Epidermal melanocyte (primary cell): ENCODE results near the gene BBS1.
"Not testable (repeated sequence)": the region's sequence is repeated elsewhere in the genome, so short reads cannot be mapped to it uniquely, and the experiment has no call there.

ENCODE experiments used
- DNase-seq: peaks from one replicate; pipeline ENCODE4 v3.0.0; 2011; ENCODE audit warnings: low spot score; ENCODE audit not compliant: insufficient read length

The BBS1 gene

DNA sequence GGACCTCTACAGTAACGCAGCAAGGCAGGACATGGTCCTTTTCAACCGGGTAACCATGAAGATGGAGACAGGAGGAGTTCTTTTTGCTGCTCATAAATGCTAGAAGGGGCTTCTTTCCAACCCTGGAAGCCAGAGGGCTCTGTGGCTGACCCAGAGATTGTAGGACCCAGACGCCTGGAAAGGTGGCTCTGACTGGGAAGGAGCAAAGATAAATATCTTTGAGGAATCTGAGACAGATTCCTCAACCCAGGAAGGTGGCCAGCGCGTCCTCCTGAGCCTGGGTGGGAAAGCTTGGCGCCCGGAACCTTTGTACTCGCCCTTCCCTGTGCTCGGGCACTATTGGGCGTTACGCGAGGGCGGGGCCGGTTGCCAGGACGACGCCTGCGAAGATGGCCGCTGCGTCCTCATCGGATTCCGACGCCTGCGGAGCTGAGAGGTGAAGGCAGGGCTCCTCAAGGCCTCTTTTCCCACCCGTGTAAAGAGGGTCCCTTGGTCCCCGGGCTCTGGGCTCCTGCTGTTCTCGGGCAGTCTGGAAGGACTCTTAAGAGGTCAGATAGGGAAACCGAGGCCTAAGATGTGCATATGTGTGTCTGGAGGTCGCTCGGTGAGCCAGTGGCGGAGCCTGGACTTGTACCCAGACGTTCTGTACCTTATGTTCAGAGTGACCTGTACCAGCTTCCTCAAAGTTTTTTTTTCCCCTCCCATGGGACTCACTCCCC lies at the start of gene BBS1:
TSS of gene BBS1 (plus strand) at position 365 of the 719 bp plus-strand sequence. CDS start at position 390, 25 bp downstream.
- peak; percentile 91 for DNase-seq

DNA sequence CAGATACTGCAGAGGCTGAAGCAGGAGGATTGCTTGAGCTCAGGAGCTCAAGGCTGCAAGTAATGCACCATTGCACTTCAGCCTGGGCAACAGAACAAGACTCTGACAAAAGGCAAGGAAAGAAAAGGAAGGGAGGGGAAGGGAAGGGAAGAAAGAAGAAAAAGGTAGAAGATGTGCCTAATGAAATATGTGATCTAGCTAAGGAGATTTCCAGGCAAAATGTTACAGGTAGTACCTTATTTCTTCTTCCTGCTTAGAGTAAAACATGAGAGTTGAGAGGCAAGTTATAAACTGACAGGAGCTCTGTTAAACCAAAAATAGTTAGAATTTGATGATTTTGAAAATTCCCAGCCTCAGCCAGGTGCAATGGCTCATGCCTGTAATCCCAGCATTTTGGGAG lies 48.4 kb upstream of the BBS1 start:
- no peak for DNase-seq

DNA sequence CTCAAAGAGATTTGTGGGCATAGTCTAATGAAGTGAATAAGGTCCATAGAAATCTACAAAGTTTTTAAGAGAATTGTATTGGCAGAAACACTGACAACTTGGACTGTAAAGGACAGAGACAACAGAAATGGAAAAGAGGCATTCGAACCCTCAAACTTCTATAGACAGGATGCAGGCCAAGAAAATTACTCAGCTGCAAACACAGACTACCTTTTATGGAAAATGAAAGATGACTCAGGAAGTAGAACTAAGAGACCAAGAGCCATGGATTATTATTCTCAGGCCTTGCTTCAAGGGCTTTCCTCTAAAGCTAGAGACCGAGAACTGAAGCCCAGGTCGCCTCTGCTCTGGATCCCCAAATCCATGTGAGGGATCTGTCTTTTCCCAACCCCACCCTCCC lies 47.5 kb upstream of the BBS1 start:
- no peak for DNase-seq

DNA sequence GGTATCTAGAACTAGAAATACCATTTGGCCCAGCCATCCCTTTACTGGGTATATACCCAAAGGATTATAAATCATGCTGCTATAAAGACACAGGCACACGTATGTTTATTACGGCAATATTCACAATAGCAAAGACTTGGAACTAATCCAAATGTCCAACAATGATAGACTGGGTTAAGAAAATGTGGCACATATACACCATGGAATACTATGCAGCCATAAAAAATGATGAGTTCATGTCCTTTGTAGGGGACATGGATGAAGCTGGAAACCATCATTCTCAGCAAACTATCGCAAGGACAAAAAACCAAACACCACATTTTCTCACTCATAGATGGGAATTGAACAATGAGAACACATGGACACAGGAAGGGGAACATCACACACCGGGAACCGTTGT lies 46.3 kb upstream of the BBS1 start:
- not testable (repeated sequence) for DNase-seq

DNA sequence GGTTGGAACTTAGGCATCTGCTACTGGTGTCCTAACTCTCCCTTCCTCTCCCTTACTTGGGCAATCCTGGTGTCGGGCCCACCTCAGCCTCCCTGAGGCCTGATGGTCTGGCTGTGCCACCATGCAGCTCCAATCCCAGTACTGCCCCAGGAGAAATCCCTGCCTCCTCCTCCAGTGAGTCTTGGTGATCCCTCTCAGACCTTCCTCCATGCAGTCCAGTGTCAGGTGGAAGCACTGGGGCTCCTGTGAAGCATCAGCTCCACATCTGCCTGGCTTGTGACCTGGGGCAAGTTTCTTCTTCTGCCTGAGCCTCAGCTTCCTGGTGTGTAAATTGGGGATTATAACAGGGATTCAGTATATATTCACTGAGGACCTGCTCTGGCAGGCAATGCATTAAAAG lies 45.5 kb upstream of the BBS1 start:
- no peak for DNase-seq

DNA sequence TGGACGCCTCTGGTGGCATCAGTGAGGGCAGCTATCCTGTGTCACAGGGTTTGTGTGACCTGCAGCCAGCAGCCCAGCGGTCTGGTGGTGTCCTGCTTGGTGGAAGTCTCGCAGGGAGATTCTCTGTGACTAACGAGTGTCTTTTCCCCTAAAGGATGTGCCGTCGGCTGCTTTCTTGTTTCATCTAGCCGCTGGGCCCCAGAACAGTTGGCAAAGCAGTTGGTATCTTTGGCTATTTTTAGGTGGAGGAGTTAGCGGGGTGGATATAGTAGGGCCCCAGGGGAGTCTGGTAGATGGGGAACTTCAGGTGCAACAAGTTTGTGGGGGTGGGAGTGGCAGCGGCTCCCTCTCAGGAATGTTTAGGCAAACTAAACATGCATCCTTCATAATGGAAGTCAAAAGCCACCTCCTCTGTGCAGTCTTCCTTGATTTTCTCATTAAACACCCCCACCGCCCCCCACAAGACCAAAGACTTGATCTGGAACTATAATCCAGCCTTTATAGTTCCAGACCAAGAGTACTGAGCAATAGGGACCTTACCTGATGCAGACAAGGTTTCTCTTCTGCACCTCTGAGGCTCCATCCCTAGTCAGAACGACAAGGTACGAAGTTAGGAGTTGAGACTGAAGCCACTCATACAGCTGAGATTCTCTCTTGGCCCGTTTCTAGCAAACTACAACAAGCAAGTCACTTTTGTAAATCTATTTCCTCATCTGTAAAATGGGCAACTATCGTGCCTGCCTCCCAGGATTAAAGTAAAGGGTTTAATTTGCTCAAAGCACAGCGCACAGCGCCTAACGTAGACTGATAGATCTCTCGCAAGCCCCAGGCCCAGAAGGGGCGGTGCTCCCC lies 44.8 kb upstream of the BBS1 start:
- DNase-seq: no peak

DNA sequence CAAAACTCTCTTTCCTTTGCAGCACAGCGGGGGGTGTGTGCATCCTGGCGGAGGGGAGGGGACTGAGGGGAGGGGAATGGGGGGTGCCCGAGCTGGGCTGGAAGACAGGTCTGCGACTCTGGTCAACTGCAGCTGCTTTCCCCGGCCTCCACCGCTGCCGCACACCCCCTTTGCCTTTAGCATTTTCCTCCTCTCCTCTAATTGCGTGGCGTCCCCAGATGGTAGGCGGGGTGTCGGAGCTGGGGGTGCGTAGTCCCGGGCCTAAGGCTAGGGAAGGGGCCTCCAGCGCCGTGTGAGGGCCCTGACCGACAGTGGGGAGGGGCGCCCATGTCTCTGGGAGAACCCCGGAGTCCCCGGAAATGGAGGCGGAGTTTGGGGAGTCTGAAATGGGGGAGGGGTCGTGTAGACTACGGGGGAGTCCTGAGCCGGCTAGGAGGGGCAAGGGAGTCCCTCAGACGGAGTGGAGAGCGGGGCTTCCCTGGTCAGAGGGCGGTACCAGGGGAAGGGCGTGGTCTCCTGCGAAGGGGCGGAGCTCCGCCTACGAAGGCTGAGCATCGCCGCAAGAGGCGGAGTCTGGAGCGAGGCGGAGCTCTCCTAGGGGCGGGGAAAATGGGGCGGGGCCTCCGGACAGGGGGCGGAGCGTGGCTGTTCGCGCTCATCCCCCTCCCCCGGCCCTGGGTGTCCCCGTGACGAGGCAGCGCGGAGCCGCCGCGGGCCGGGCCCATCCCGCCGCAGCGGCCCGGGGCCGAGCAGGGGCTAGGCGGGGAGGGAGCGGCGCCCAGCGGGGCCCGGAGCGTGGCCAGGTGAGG lies 44.0 kb upstream of the BBS1 start, which contains the start of gene PELI3:
TSS of gene PELI3 (plus strand) at position 681 of the 809 bp plus-strand sequence. CDS start 1,224 bp downstream, outside the sequence.
- DNase-seq: peak; percentile 94

DNA sequence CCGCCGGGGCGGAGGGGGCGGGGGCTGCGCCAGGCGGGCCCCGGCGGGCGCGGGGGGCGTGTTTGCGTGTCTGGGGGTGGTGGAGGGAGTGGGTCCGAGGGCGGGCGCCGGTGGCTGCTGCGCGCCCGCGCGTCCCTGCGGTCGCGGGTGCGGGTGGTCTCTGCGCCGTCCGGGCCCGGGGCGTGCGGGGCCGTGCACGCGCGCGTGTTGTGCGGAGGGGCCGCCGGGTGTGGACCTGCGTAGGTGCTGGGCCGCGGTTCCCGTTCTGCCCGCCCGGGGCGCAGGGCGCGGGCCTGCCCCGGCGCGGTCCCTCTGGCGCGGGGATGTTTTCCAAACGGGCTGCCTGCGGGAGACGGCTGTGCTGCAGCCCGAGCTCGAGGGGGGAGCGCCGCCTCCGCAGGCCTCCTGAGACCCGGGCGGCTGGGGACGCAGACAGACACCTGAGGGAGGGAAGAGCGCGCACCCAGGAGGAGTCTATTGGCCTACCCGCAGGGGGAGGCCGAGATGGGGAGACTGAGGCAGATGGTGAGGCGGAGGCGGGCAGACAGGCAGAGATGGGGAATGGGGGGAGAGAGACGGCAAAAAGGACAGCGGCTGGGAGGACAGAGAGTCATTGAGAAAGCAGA lies 43.3 kb upstream of the BBS1 start:
- DNase-seq: no peak

DNA sequence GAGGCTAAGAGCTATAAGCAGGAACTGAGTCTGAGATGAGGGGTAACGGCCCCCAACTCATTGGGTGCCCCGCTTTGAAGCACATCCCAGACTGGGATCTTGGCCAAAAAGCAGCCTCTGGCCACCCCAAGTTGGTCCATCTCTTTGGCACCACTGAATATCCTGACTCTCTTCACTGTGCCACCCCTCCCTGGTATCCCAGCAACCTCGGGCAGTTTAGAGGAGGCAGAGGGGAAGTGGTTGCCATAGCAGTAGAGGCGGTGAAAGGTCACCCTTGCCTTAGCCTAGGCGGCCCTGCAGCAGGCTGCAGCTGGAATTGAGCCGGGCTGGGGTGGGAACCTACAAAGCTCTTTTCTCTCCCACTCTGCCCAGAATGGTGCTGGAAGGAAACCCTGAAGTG lies 42.7 kb upstream of the BBS1 start:
- no peak for DNase-seq

DNA sequence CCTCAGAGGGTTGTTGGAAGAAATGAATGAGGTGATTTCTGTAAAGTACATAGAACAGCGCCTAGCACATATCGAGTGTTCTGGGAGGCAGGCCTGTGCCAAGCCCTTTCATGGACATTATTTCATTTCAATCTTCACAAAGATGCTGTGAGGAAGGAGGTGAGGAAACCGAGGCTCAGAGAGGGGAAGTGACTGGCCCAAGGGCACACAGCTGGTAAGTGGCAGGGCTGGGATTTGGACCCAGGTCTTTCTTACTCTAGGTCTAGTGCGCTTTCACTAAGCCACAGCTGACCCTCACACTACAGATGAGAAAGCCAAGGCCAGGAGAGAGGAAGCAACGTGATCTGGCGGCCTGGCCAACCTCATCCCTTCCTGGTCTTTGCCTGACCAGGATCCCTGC lies 41.7 kb upstream of the BBS1 start:
- no peak for DNase-seq

DNA sequence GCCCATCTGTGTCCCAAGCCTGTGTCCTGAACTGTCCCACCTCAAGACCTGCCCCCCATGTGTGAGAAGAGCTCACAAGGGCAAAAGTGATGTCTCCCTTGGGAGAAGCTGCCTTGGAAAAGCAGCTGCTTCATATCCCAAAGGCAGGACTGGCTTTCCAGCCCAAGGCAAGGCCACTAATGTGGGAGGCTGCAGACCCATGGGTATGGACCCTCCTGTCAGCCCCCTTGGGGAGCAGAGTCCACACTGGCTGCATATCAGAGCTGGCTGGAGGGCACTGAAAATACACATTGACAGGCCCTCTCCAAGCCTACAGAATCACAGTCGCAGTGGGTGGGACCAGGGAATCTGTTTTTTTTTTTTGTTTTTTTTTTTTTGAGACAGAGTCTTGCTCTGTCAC lies 41.0 kb upstream of the BBS1 start:
- DNase-seq: no peak

DNA sequence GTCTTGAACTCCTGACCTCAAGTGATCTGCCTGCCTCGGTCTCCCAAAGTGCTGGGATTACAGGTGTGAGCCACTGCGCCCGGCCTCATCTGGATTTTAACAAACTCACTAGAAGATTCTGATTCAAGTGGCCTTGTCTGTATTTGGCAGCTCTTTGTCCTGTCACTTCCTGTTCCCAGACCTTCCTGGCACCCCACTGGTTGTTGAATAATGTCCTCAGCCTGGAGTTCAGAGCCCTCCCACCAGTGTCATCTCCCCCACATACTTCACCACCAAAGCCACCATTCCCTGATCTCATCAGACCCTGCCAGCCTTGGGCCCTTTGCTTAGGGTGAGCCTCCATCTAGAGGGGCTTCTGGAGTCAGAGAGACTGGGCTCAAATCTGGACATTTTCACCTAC lies 40.4 kb upstream of the BBS1 start:
- no peak for DNase-seq

DNA sequence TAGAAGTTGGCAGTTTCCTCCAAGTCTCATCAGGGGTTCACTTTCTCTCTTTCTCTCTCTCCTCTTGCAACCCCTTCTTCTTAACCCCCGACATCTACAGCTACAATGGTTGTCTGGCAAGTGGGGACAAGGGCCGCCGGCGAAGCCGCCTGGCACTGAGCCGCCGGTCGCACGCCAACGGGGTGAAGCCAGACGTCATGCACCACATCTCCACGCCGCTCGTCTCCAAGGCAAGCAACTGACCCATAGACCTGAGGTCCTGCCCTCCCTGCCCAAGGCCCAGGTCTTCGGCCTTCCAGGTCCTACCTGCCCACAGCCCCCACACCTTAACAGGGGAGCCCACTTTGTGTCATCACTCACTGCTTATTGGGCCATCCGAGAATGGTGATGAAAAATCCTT lies 39.3 kb upstream of the BBS1 start:
- DNase-seq: no peak

DNA sequence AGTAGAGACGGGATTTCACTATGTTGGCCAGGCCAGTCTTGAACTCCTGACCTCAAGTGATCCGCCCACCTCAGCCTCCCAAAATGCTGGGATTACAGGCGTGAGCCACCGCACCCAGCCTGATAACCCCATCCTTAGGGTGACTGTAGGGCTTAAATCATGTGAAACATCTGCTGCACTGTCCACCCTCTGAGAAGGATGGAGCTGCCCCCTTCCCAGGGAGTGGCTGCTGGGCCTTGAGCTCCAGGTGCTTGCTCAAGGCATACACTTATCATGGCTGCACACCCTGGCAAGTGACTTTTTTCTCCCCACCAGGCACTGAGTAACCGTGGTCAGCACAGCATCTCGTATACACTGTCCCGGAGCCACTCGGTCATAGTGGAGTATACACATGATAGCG lies 38.4 kb upstream of the BBS1 start:
- DNase-seq: no peak

DNA sequence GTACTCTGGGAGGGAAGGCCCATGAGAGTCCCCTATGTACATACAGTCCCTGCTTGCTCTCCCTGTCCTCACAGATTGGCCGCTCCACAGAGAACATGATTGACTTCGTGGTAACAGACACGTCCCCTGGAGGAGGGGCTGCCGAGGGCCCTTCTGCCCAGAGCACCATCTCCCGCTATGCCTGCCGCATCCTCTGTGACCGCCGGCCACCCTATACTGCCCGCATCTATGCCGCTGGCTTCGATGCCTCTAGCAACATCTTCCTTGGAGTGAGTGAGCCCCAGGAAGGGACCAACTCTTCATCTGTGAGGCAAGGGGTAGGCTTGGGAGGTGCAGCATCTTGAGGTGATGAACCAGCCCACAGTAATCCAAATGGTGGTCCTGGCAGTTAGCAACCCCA lies 37.3 kb upstream of the BBS1 start:
- no peak for DNase-seq

DNA sequence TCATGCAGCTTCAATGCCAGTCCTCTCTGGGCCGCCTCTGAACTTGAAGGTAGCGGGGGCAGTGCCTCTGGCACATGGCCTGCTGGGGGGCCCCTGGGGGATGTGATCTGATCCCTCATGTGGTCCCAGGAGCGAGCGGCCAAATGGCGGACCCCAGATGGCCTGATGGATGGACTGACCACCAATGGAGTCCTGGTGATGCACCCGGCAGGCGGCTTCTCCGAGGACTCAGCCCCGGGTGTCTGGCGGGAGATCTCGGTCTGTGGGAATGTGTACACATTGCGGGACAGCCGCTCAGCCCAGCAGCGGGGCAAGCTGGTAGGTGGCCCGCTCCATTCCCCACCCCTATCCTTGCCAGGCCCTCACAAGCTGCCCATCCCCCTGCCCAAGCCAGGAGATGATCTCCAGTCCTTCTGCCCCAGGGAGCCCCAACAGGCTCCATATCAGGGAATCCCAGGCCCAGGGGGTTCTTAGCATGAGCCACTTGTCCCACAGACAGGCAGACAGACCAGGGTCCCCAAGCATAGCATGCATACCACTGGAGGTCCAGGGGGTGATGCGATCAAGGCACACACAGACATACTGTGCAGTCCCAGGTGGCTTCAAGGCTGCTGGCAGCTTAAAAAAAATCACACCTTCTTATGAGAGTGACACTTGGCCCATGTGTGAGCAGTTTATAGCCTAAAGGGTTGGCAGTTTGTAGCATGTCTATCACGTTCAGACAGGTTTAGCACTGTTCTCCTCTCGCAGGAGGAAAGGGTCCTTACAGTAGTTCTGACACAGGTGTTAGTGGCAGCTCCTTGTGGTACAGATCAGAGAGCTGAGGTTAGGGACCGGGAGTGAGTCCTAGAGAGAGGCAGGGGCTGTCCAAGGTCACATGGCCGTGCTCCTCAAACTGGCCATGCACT lies 36.6 kb upstream of the BBS1 start:
- no peak for DNase-seq

DNA sequence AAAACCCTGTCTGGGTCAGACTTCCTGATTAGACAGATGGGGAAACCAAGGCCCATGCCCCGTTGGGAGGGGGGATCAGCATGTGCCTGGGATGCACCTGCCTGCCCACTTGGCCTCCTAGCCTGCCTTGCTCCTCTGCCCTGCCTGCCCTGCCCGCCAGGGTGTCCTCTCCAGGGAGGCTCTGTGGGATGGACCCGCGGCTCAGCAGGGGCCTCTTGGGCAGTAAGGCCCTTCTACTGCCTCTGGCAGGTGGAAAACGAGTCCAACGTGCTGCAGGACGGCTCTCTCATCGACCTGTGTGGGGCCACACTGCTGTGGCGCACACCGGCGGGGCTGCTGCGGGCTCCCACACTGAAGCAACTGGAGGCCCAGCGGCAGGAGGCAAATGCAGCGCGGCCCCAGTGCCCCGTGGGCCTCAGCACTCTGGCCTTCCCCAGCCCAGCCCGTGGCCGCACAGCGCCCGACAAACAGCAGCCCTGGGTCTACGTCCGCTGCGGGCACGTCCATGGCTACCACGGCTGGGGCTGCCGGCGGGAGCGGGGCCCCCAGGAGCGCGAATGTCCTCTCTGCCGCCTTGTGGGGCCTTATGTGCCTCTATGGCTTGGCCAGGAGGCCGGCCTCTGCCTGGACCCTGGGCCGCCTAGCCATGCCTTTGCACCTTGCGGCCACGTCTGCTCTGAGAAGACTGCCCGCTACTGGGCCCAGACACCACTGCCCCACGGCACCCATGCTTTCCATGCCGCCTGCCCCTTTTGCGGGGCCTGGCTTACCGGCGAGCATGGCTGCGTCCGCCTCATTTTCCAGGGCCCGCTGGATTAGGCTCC lies 34.9 kb upstream of the BBS1 start:
- DNase-seq: no peak

DNA sequence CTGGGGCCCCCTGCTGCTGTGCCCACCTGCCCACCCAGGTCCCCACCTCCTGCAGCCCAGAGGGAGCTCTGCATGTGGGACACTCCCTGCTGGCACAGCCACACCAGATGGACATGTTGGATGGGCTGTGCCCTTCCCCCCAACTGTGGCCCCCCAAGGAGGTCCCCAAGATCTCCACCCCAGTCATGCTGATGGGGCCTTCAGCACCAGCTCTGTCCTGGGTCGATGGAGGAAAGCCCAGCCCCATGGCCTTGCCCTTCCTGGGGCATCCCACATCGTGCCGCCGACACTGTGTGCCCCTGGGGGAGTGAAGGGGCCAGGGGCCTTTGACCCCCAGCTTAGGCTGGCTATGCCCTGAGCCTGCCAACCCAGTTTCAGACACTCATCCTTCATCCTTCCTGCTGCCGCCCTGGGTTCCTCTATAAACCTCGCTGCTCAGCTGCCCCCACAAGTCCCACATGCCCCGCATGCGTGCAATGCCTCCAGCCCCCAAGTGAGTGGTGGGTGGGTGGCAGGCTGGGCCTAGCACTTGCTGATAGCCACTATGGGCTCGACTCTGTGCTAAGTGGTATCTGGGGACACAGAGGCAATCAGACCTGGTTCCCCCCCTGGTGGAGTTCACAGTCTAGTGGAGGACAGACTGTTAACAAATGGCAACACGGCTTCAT lies 34.1 kb upstream of the BBS1 start:
- no peak for DNase-seq

DNA sequence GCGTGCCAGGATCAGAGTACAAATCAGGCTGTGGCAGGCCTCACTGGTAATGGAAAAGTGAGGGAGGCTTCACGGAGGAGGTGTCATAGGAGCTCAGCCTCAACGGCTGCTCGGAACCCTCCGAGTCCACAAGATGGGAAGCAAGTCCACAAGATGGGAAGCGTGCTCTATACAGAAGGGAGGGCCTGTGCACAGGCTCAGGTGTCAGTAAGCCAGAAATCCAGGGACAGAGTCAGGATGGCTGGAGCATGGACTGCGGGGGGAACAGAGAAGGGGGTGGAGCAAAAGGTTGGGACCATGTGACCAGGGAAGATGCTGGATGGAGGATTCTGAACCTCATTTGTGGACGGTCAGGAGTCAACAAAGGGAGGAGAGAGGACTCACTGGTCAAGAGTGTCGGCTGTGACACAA lies 33.6 kb upstream of the BBS1 start:
- no peak for DNase-seq
